Spleen (tissue), 11 donors: ENCODE data around the gene THOC2. TPM values are rescaled to one million over a fixed set of nuclear protein-coding genes. Genes with fewer than 3 reads are reported as not detected.
"Not testable (repeated sequence)": the region's sequence is repeated elsewhere in the genome, so short reads cannot be mapped to it uniquely, and the experiment has no call there.

Experiments
- DNase-seq: peaks from one replicate; pipeline ENCODE4 v3.0.0-alpha.2; 2020
- H3K27ac ChIP-seq, 8 donors: fragments of 200-600 bp; sonication (generic) in 7 of 8; 1 replicate in 4 of 8; 2 replicates in 4 of 8; pipeline versions ENCODE4 v1.5.0 to v1.8.0; 2016 to 2021; ENCODE audit warnings: inconsistent platforms in 4 of 8, mild to moderate bottlenecking in 4 of 8, moderate library complexity in 1 of 8
- H3K27me3 ChIP-seq, 7 donors: fragments of 200-600 bp; sonication (generic) in 6 of 7; replicated peaks in 1 of 7; 1 replicate in 4 of 7; 2 replicates in 3 of 7; pipeline versions ENCODE4 v1.5.0 to v1.8.0; 2016 to 2021; ENCODE audit warnings: inconsistent platforms in 3 of 7, mild to moderate bottlenecking in 1 of 7
- H3K36me3 ChIP-seq, 6 donors: fragments of 200-600 bp; sonication (generic) in 5 of 6; 1 replicate in 4 of 6; 2 replicates in 2 of 6; pipeline versions ENCODE4 v1.5.0 to v1.8.0; 2016 to 2021; ENCODE audit warnings: inconsistent platforms in 2 of 6
- H3K4me1 ChIP-seq, 6 donors: fragments of 200-600 bp; sonication (generic) in 5 of 6; 1 replicate in 3 of 6; 2 replicates in 3 of 6; pipeline versions ENCODE4 v1.5.0 to v1.8.0; 2016 to 2021; ENCODE audit warnings: inconsistent platforms in 3 of 6
- H3K4me3 ChIP-seq, 8 donors: fragments of 200-600 bp; sonication (generic) in 7 of 8; 1 replicate in 4 of 8; 2 replicates in 4 of 8; pipeline versions ENCODE4 v1.5.0 to v1.8.0; 2016 to 2021; ENCODE audit warnings: inconsistent platforms in 4 of 8, mild to moderate bottlenecking in 4 of 8, moderate library complexity in 2 of 8
- H3K9me3 ChIP-seq, 8 donors: fragments of 200-600 bp; sonication (generic) in 7 of 8; 1 replicate in 4 of 8; 2 replicates in 4 of 8; pipeline versions ENCODE4 v1.5.0 to v1.8.0; 2016 to 2021; ENCODE audit warnings: inconsistent platforms in 4 of 8
- POLR2A ChIP-seq, 3 donors: fragments of 450-650 bp; IDR thresholded peaks; one replicate each; pipeline ENCODE4 v1.5.1; 2017; ENCODE audit warnings: antibody characterized with exemption in 3 of 3, mild to moderate bottlenecking in 1 of 3
- POLR2AphosphoS5 ChIP-seq, 3 donors: sonication (generic); formaldehyde crosslinking; IDR thresholded peaks; one replicate each; pipeline ENCODE4 v1.5.1; 2017; ENCODE audit warnings: antibody characterized with exemption in 3 of 3
- WGBS, 5 donors: extraction: QIAGEN DNeasy Blood & Tissue Kit in 3 of 5; methylation state at CpG; one replicate each; pipeline versions ENCODE4 v1.1.5 to v1.1.7; 2013 to 2018; 5-methylcytosine and 5-hydroxymethylcytosine counted together
- intact Hi-C: fragments of 100-400 bp; cut with DNase I; formaldehyde crosslinking; loops from one replicate; pipeline ENCODE4 v1.15.0; 2023; ENCODE audit warnings: low total_unique reads
- polyA plus RNA-seq, 3 donors: library from polyadenylated mRNA; stranded (reverse); fragments of 200-250 nt; gene quantifications; one replicate each; pipeline ENCODE4 v1.2.1, GENCODE V29; 2013
- total RNA-seq, 7 donors: library from RNA; depleted of rRNA in 3 of 7; stranded (reverse); fragments of >200 nt in 3 of 7; fragmentation: NEBNext Ultra II Directional in 4 of 7; extraction: Animal tissue kit (Norgen Biotek cat#: 25700) in 4 of 7; gene quantifications; one replicate each; pipeline versions ENCODE4 v1.1.0 to v1.2.1, GENCODE V29; 2016 to 2021
- TF ChIP-seq, protein P1 (sequence below), 11 experiments: fragments of 200-600 bp in 7 of 11; fragments of 450-650 bp in 4 of 11; sonication (generic) in 4 of 11; IDR thresholded peaks in 8 of 11; conservative IDR thresholded peaks in 3 of 11; 1 replicate in 7 of 11; 2 replicates in 4 of 11; pipeline versions ENCODE4 v1.4.0 to v1.8.0; 2016 to 2021; ENCODE audit warnings: antibody characterized with exemption in 11 of 11, inconsistent platforms in 4 of 11, mild to moderate bottlenecking in 1 of 11
- donor health status: healthy with polysubstance abuse.
- donor health status: DM: no; HTN: no; CAD: no; lungs with moderate emphysema.
- donor health status: DM: no; HTN: no; CAD: no.
- donor health status: Bipolar disorder and iron deficiency.
- donor health status: healthy.
- donor health status: DM: no; HTN: no; CAD: no.
- donor health status: DM: yes; HTN: yes; CAD: no.

The THOC2 gene
- total and polyA plus RNA-seq, 10 donors = 36.4 to 158 (median 77.8) TPM

GRCh38 chrX:123739474-123739873 is 6.6 kb upstream of the THOC2 start:
- H3K9me3 ChIP-seq = no peaks in the 10 kb centered on the region
- no peaks in the 10 kb centered on the region for H3K27me3 ChIP-seq
- no peak overlapping the region for H3K27ac ChIP-seq
- no peaks in the 10 kb centered on the region for H3K36me3 ChIP-seq
- no peak overlapping the region for H3K4me3 ChIP-seq
- no peak for TF ChIP-seq POLR2AphosphoS5 (IDR thresholded peaks at IDR 0.05)
- TF ChIP-seq, protein P1, sequence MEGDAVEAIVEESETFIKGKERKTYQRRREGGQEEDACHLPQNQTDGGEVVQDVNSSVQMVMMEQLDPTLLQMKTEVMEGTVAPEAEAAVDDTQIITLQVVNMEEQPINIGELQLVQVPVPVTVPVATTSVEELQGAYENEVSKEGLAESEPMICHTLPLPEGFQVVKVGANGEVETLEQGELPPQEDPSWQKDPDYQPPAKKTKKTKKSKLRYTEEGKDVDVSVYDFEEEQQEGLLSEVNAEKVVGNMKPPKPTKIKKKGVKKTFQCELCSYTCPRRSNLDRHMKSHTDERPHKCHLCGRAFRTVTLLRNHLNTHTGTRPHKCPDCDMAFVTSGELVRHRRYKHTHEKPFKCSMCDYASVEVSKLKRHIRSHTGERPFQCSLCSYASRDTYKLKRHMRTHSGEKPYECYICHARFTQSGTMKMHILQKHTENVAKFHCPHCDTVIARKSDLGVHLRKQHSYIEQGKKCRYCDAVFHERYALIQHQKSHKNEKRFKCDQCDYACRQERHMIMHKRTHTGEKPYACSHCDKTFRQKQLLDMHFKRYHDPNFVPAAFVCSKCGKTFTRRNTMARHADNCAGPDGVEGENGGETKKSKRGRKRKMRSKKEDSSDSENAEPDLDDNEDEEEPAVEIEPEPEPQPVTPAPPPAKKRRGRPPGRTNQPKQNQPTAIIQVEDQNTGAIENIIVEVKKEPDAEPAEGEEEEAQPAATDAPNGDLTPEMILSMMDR (IDR thresholded peaks at IDR 0.05 in 8 of 11, conservative IDR thresholded peaks at IDR 0.05 in 3 of 11) = no peak
- TF ChIP-seq POLR2A (IDR thresholded peaks at IDR 0.05) = no peak
- intact Hi-C loops = no loop called here
- H3K4me1 ChIP-seq = no peaks in the 10 kb centered on the region
- 66 to 94% (median 87%) methylated on average over 3 of the region's 3 CpGs for WGBS, 5 donors
- no peak for DNase-seq

DNA sequence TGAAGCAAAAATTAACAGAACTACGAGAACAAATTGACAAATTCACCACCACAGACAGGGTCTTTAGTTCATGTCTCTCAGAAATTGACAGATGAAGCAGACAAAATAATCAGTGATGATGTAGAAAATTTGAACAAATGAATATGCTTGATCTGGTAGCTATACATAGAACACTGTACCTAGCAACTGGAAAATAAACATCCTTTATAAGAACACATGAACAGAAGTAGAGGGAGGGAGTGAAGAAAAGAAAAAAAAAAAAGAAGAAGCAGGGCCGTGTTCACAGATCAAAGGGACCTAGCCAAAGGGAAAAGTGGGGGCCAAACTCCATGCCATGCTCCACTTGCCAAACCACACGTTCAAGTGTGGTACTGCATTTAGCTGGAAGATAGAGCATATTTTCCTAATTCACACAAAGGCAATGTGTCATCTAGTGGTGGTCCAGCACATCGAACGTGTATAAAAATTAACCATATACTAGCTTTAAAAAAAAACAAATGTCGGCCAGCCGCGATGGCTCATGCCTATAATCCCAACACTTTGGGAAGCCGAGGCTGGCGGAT is 5.6 kb upstream of the THOC2 start:
- Histone ChIP-seq H3K9me3 (no peaks in the 10 kb centered on the region), H3K27ac (no peak overlapping the region), H3K27me3 (no peaks in the 10 kb centered on the region), H3K36me3 (no peaks in the 10 kb centered on the region), H3K4me3 (no peak overlapping the region), H3K4me1 (no peaks in the 10 kb centered on the region)
- DNase-seq = no peak
- WGBS, 5 donors = 64 to 80% (median 69%) methylated on average over 10 of the region's 10 CpGs
- intact Hi-C loops = no loop called here
- TF ChIP-seq POLR2A (IDR thresholded peaks at IDR 0.05) (no peak), POLR2AphosphoS5 (IDR thresholded peaks at IDR 0.05) (no peak)
- TF ChIP-seq, protein P1 (IDR thresholded peaks at IDR 0.05 in 8 of 11, conservative IDR thresholded peaks at IDR 0.05 in 3 of 11) = no peak

GRCh38 chrX:123736333-123736921 is 3.6 kb upstream of the THOC2 start:
- intact Hi-C loops = no loop called here
- no peak overlapping the region for H3K4me3 ChIP-seq
- WGBS, 5 donors = 33 to 70% (median 38%) methylated on average over 2 of the region's 2 CpGs

DNA sequence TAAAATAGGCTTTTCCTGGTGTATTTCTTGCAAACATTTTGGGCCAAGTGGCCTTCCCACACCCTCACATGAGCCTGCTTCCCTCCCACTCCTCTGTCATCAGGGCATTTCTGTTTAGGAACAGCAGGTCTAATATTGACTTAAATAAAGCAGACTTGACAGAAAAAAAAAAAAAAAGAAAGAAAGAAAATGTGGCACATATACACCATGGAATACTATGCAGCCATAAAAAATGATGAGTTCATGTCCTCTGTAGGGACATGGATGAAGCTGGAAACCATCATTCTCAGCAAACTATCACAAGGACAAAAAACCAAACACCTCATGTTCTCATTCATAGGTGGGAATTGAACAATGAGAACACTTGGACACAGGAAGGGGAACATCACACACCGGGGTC is 2.3 kb upstream of the THOC2 start:
- H3K4me3 ChIP-seq, H3K36me3 ChIP-seq, DNase-seq, H3K27ac ChIP-seq, H3K27me3 ChIP-seq, intact Hi-C loops, H3K9me3 ChIP-seq: not testable (repeated sequence)
- WGBS, 5 donors = no CpG with 5 or more reads among the region's 1 CpG
- peaks cover 0 to 20% (median 17%) of the 10 kb centered on the region in 6 donors for H3K4me1 ChIP-seq

More at GRCh38 chrX:123736333-123736921, 3.6 kb upstream of the THOC2 start:
- H3K36me3 ChIP-seq = no peaks in the 10 kb centered on the region
- no peaks in the 10 kb centered on the region for H3K27me3 ChIP-seq
- no peak overlapping the region for H3K27ac ChIP-seq
- DNase-seq = no peak
- H3K9me3 ChIP-seq = no peaks in the 10 kb centered on the region
- TF ChIP-seq POLR2AphosphoS5 (IDR thresholded peaks at IDR 0.05) = no peak
- TF ChIP-seq, protein P1 (IDR thresholded peaks at IDR 0.05 in 8 of 11, conservative IDR thresholded peaks at IDR 0.05 in 3 of 11) = no peak
- no peak for TF ChIP-seq POLR2A (IDR thresholded peaks at IDR 0.05)
- peaks cover 0 to 7% (median 5%) of the 10 kb centered on the region in 6 donors for H3K4me1 ChIP-seq

GRCh38 chrX:123734079-123734478 is 1.2 kb upstream of the THOC2 start:
- DNase-seq, H3K27me3 ChIP-seq, H3K9me3 ChIP-seq, intact Hi-C loops, H3K4me3 ChIP-seq, H3K27ac ChIP-seq, H3K36me3 ChIP-seq: not testable (repeated sequence)
- H3K4me1 ChIP-seq = peaks cover 0 to 31% (median 22%) of the 10 kb centered on the region in 6 donors
- WGBS, 5 donors = 88 to 98% (median 93%) methylated on average over 10 to 43 of the region's 43 CpGs; no CpG with 5 or more reads in 1 of the 5 donors
